ENCODE measurements around the gene GLP1R.

GLP1R gene

GRCh38 chr6:39047434-39048327, 900 bp upstream of the GLP1R start:
- no peak for FAIRE-seq

- FAIRE-seq: no peak
Observed at GRCh38 chr6:39049575-39050283, 1.1 kb downstream of the GLP1R start.

DNA sequence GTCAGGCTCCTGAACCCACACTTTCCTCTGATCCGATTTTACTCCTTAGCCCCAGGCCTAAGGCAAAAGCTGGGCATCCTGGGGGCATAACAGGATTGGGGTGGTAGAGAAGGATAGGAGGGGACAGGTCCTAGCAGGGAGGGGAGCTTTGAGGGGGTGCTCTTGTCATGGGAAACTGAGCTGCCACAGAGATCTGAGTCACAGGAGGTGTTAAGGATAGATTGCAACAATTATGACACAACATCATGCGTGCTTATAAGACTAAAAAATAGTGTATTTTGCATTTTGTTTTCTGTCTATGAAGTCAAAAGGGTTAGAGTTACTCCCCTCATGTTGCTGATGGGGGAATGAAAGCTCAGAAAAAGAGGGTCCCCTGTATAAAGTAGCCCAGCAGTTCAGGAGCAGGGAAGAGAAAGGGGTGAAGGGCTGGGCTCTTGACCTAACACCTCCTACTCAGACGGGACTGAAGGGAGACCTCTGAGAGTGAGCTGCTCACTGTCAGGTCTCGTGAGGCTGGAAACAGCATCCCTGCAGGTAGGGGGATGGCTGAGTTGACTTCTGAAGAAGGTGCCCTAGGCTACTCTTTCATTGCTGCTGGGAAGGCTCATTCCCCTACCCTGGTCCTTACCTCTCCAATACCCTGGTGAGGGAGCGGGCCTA, 2.0 kb downstream of the GLP1R start:
- FAIRE-seq: no peak

GRCh38 chr6:39051399-39052122, 3.0 kb downstream of the GLP1R start:
- FAIRE-seq: no peak

DNA sequence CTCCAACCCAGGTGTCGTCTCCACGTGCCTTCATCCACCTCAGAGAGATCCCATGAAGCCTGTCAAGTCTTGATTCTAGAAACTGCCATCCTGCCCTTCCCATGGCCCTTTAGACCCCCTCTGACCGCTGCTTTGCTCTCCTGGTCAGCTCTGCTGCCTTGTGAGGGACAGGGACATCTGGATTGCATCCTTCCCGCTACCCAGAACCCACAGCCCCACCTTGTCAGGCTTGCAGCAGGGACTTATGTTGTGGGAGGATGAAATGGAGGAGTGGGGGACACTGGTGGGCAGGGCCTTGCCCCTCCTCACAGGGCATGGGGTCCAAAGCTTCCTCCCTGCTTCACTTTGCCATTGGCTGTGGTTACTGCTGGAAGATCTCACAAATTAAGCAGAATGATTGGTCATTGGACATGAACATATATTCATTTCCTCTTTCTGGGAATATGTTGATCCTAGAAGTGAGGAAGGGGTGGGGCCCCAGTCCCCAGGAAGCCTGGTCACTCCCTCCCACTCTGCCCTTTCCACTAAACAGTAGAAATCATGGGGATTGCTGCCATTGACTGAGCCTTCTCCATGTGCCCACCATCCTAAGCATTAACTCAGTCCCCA, 4.5 kb downstream of the GLP1R start:
- no peak for FAIRE-seq

DNA sequence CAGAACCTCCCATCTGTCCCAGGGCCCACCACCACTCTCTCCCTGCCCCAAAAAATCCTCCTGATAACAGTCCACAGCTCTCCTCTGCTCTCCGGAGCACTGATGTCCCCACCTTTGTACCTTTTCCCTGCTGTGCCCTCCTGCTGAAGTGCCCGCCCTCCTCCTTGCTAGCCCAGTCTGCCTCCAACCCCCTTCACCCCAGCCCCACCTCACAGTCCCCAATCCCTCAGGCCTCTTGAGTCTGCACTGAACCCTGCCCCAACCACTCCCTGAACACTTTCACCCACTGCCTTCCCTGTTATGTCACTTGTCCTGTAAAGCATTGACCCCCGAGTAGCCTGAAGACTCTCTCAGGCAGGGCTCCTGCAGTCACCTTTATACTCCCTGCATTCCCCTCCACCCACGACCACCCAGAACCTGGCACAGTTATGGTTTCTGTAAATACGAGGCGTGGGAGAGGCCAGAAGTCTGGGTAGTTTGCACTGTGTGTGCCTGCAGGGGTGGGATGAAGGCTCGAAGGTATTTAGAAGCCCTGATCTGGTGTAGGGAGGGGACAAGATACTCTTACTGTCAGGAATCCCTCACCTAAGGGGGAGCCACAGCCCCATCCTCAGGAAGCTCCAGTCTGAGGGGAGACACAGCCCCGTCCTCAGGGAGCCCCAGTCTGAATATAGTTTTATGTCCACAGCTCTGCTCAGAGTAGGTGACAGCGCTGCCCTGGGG, 5.4 kb downstream of the GLP1R start:
- FAIRE-seq: no peak

- FAIRE-seq: no peak
Observed at GRCh38 chr6:39054577-39055142, 6.1 kb downstream of the GLP1R start.

DNA sequence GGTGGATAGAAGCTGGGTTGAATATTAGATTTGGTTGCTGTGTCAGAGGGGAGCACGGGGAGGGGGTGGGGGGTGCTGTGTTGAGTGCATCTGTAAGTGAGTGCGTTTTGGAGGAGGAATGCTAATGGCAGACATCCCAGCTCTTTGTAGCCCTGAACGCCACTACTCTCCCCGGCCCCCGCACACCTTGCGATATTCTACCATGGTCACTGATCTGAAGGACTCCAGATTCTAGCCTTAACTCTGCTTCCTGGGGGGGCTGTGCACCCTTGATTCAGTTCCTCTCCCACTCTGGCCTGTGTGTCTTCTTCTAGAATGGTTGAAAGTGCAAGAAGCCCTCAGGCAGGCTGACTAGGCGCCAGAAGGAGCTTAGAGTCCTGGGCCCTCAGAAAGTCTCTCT, 7.1 kb downstream of the GLP1R start:
- no peak for FAIRE-seq

DNA sequence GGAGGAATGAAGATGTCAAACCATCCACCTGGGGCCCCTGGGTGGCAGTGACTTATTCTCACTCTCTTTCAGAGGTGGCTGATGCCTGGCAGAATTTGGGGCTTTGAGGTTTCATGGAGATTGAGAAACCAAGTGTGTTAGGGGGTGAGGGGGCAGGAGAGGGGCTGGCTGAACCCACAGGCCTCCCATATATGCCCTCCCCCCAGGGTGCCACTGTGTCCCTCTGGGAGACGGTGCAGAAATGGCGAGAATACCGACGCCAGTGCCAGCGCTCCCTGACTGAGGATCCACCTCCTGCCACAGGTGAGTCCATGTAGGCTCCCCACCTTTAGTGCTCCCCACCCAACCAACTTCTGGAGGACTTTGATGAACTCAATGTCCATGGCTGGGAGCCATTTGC, 7.6 kb downstream of the GLP1R start:
- FAIRE-seq: no peak

DNA sequence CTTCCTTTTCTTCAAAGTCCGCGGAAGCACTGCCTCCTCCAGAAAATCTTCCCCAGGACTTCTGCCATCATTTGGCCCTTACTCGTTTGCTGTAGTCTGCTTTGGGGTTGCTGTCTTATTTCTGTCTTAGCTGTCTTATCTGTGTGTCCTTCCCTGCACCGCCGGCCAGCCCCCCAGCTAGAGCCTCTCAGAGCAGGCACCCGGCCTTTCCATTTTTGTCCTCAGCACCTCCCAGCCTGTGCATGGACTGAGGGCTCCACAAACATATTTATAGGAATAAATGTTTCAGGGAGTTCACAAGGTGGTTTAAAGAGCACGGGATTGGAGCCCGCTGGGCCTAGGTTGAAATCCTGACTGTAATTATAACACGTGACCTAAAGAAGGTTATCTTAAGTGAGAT, 8.1 kb downstream of the GLP1R start:
- FAIRE-seq: no peak

DNA sequence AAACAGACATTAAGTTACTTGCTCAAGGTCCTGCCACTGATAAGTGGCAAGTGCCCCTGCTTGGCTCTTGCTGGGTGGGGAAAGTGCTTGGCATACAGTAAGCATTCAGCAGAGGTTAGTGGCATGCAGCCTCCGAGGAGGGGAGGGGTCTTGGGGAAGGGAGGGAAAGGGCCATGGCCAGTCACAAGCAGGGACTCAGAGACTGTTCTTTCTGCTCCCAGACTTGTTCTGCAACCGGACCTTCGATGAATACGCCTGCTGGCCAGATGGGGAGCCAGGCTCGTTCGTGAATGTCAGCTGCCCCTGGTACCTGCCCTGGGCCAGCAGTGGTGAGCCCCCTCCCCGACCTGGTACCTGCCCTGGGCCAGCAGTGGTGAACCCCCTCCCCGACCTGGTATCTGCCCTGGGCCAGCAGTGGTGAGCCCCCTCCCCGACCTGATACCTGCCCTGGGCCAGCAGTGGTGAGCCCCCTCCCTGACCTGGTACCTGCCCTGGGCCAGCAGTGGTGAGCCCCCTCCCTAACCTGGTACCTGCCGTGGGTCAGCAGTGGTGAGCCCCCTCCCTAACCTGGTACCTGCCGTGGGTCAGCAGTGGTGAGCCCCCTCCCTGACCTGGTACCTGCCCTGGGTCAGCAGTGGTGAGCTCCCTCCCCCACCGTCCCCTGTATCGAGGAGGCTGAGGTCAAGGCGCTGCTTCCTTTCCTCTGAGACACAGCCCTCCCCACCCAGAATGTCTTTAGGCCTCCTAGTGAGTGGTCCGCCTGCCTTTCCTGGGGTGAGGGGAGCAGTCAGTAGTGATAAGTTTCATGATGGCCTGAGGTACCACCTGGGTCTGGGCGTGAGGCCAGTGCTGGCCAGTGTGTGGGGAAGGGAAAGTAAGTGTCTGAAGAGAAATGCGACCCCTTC, 8.9 kb downstream of the GLP1R start:
- FAIRE-seq: no peak

- no peak for FAIRE-seq
Observed at GRCh38 chr6:39058471-39059147, 10.0 kb downstream of the GLP1R start.

DNA sequence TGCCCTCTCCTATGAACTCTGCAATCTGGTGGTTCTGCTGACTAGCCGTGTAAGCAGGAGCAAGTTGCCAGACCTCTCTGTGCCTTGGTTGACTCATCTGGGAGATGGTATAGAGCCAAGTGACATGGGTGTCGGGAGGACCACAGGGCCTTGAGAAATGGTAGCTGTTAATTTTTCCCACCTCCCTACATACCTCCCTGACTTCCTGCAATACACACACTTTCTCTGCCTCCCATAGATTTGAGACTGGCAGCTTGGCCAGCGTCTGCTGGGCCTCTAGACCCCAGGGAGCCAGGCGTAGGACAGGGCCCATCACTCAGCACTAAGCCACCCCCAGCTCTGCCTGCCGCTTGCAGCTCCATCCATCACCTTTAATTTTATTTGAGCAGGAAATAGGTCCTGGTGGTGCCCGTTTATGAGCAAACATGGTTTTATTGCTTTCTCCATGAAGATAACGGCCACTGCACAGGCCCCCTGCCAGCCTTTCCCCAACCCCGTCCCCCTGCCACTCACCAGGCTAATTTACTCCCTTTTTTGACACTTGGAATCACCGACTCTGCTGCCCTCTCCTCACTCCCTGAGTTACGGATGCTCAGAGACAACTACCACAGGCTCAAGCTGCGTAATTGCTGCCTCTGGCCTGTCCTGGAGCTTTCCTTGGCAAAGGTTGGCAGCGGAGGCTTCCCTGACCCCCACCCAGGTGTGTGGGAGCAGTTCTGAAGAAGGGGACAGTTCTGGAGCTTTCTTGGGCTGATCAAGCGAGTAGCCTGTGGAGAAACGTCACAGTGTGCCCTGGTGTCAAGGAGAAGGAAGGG, 11.1 kb downstream of the GLP1R start:
- FAIRE-seq: no peak

GRCh38 chr6:39060467-39061160, 12.0 kb downstream of the GLP1R start:
- no peak for FAIRE-seq

- FAIRE-seq: no peak
Observed at GRCh38 chr6:39061182-39061581, 12.6 kb downstream of the GLP1R start.

DNA sequence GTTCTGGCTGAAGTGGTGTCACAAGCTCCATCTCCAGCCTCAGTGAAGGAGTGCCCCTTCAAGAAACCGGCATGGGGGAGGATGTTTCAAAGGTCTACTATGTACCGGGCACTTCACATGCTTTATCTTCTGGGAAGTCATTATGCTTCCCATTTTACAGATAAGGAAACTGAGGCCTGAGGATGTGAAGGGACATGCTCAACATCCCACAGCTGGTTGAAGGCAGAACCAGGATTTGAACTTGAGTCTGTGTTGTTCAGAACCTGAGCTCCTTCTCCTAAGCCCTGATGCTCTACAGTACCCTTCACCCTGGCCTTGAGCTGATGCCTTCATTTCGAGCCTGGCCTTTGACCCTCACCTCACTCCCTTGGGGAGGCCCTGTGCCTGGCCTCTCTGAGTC, 13.0 kb downstream of the GLP1R start:
- no peak for FAIRE-seq

GRCh38 chr6:39062014-39062740, 13.6 kb downstream of the GLP1R start:
- no peak for FAIRE-seq

Data from endometrium (tissue), 2 donors.